HEK293T (cell line): ENCODE results near the gene DNAJA2.

Experiments used
- CTCF ChIA-PET: fragments of 350-600 bp; formaldehyde crosslinking; extraction: SDS; loops from one replicate; lab custom pipeline; 2021; ENCODE audit warnings: antibody characterized with exemption, inconsistent platforms; lab: Yijun Ruan, JAX
- POLR2A ChIA-PET: fragments of 350-600 bp; formaldehyde crosslinking; extraction: SDS; loops from one replicate; lab custom pipeline; 2020; ENCODE audit warnings: antibody characterized with exemption, inconsistent platforms; lab: Yijun Ruan, JAX
- DNase-seq: peaks from one replicate; pipeline ENCODE4 v3.0.0; 2012; ENCODE audit warnings: mixed read lengths; ENCODE audit errors: extremely low spot score
- ARNT ChIP-seq: fragments of 450-650 bp; IDR thresholded peaks from 2 replicates; pipeline ENCODE4 v1.6.1; 2017; ENCODE audit warnings: mild to moderate bottlenecking
- BHLHE40 ChIP-seq: fragments of 450-650 bp; IDR thresholded peaks from 2 replicates; pipeline ENCODE4 v1.6.1; 2016; ENCODE audit warnings: mild to moderate bottlenecking, moderate library complexity, borderline replicate concordance
- CTBP1 ChIP-seq: fragments of 450-650 bp; IDR thresholded peaks from 2 replicates; pipeline ENCODE4 v1.6.1; 2016; ENCODE audit warnings: borderline replicate concordance
- ELF4 ChIP-seq: fragments of 450-650 bp; IDR thresholded peaks from 2 replicates; pipeline ENCODE4 v1.6.1; 2017; ENCODE audit warnings: antibody characterized with exemption
- FOXA1 ChIP-seq: fragments of 450-650 bp; IDR thresholded peaks from 2 replicates; pipeline ENCODE4 v1.6.1; 2016; ENCODE audit warnings: mild to moderate bottlenecking
- FOXK2 ChIP-seq: fragments of 450-650 bp; IDR thresholded peaks from 2 replicates; pipeline ENCODE4 v1.6.1; 2016; ENCODE audit warnings: mild to moderate bottlenecking
- FOXM1 ChIP-seq: fragments of 450-650 bp; IDR thresholded peaks from 2 replicates; pipeline ENCODE4 v1.6.1; 2017; ENCODE audit warnings: mild to moderate bottlenecking, borderline replicate concordance
- HDGF ChIP-seq: fragments of 450-650 bp; IDR thresholded peaks from 2 replicates; pipeline ENCODE4 v1.6.1; 2017; ENCODE audit warnings: antibody characterized with exemption, borderline replicate concordance
- L3MBTL2 ChIP-seq: fragments of 450-650 bp; conservative IDR thresholded peaks from 2 replicates; pipeline ENCODE4 v1.6.1; 2016; ENCODE audit warnings: mild to moderate bottlenecking
- LEF1 ChIP-seq: fragments of 450-650 bp; IDR thresholded peaks from 2 replicates; pipeline ENCODE4 v1.6.1; 2017; ENCODE audit warnings: mild to moderate bottlenecking, borderline replicate concordance
- NFRKB ChIP-seq: fragments of 450-650 bp; IDR thresholded peaks from 2 replicates; pipeline ENCODE4 v1.6.1; 2016; ENCODE audit warnings: mild to moderate bottlenecking, moderate library complexity
- PKNOX1 ChIP-seq: fragments of 450-650 bp; IDR thresholded peaks from 2 replicates; pipeline ENCODE4 v1.6.1; 2016
- SP1 ChIP-seq: fragments of 450-650 bp; IDR thresholded peaks from 2 replicates; pipeline ENCODE4 v1.6.1; 2017
- SUZ12 ChIP-seq: fragments of 450-650 bp; IDR thresholded peaks from 2 replicates; pipeline ENCODE4 v1.6.1; 2016; ENCODE audit warnings: mild to moderate bottlenecking
- TARDBP ChIP-seq: fragments of 450-650 bp; IDR thresholded peaks from 2 replicates; pipeline ENCODE4 v1.6.1; 2016
- ZNF384 ChIP-seq: fragments of 450-650 bp; IDR thresholded peaks from 2 replicates; pipeline ENCODE4 v1.6.1; 2016

DNAJA2 gene

GRCh38 chr16:46982335-46982734, 8.9 kb upstream of the DNAJA2 start:
- ChIA-PET CTCF (no interaction called here), POLR2A (no interaction called here)
- TF ChIP-seq FOXA1, result no peak
- no peak for TF ChIP-seq HDGF
- TF ChIP-seq PKNOX1, result no peak
- no peak for TF ChIP-seq CTBP1
- TF ChIP-seq SUZ12, result no peak
- TF ChIP-seq ELF4, result no peak
- no peak for TF ChIP-seq L3MBTL2
- DNase-seq, result no peak

- no peak for TF ChIP-seq TARDBP
- no peak for TF ChIP-seq ELF4
- TF ChIP-seq ARNT, result no peak
- TF ChIP-seq FOXA1, result no peak
- no peak for TF ChIP-seq SUZ12
- no peak for TF ChIP-seq FOXK2
- TF ChIP-seq CTBP1, result no peak
- no peak for TF ChIP-seq ZNF384
- no peak for TF ChIP-seq NFRKB
- no peak for TF ChIP-seq BHLHE40
- TF ChIP-seq FOXM1, result no peak
- no peak for TF ChIP-seq SP1
- TF ChIP-seq LEF1, result no peak
- no peak for TF ChIP-seq HDGF
- TF ChIP-seq PKNOX1, result no peak
- no peak for TF ChIP-seq L3MBTL2
- CTCF ChIA-PET, result no interaction called here
- POLR2A ChIA-PET, result no interaction called here
- no peak for DNase-seq
These were observed 7.5 kb upstream of the DNAJA2 start for GRCh38 chr16:46980926-46981325.

- TF ChIP-seq HDGF (no peak), SP1 (no peak), SUZ12 (no peak), ARNT (no peak), FOXA1 (no peak), CTBP1 (no peak), BHLHE40 (no peak), TARDBP (no peak), ELF4 (no peak), L3MBTL2 (no peak), ZNF384 (no peak), PKNOX1 (no peak), NFRKB (no peak), FOXK2 (no peak), FOXM1 (no peak), LEF1 (no peak)
- no peak for DNase-seq
- ChIA-PET CTCF (no interaction called here), POLR2A (no interaction called here)
These were observed 3.1 kb upstream of the DNAJA2 start for GRCh38 chr16:46976550-46976949.

- TF ChIP-seq L3MBTL2 (no peak), FOXM1 (no peak), LEF1 (no peak), ELF4 (no peak), BHLHE40 (no peak), SP1 (no peak), ZNF384 (no peak), NFRKB (no peak), FOXA1 (no peak), SUZ12 (no peak)
- ChIA-PET POLR2A (no interaction called here), CTCF (no interaction called here)
- no peak for DNase-seq
These were observed 2.5 kb upstream of the DNAJA2 start for GRCh38 chr16:46975908-46976470.

GRCh38 chr16:46975165-46975564, 1.7 kb upstream of the DNAJA2 start:
- POLR2A ChIA-PET, result interaction anchor here (0.8 to 1.6 kb wide), 3 partner anchors 13 to 40 kb away, joined by 3 to 5 read pairs (median 3); no protein-coding TSS in a partner anchor
- CTCF ChIA-PET, result no interaction called here
- no peak for TF ChIP-seq BHLHE40
- TF ChIP-seq FOXM1, result no peak
- TF ChIP-seq LEF1, result no peak
- TF ChIP-seq NFRKB, result no peak
- no peak for TF ChIP-seq FOXK2
- no peak for TF ChIP-seq FOXA1
- no peak for TF ChIP-seq SUZ12
- TF ChIP-seq ARNT, result no peak
- no peak for TF ChIP-seq TARDBP

GRCh38 chr16:46974352-46974751, 878 bp upstream of the DNAJA2 start:
- ChIA-PET CTCF (interaction anchor here (1.0 kb wide), 1 partner anchor 21 kb away, joined by 6 read pairs; no protein-coding TSS in a partner anchor), POLR2A (interaction anchor here (0.7 to 2.6 kb wide), 9 partner anchors 9 to 94 kb away, joined by 3 to 8 read pairs (median 5); no protein-coding TSS in a partner anchor)
- peak; percentile 22 for DNase-seq
- TF ChIP-seq CTBP1 (no peak), TARDBP (no peak), ZNF384 (no peak), FOXM1 (no peak), L3MBTL2 (no peak), ARNT (no peak), NFRKB (no peak), PKNOX1 (no peak), SUZ12 (no peak), ELF4 (no peak), HDGF (no peak), FOXK2 (no peak), BHLHE40 (no peak), LEF1 (no peak), FOXA1 (no peak)

More at GRCh38 chr16:46975165-46975564, 1.7 kb upstream of the DNAJA2 start:
- no peak for DNase-seq
